ENCODE data around the gene MGAT5. TPM values are rescaled to one million over a fixed set of nuclear protein-coding genes. Genes with fewer than 3 reads are reported as not detected.

The MGAT5 gene
- total and polyA plus RNA-seq, 4 donors, result 3.6 to 53.7 (median 31.3) TPM

GRCh38 chr2:134389381-134389780 is 135.5 kb downstream of the MGAT5 start:
- ATAC-seq (ENCODE audit: insufficient read depth, low FRiP score) (no peak), DNase-seq (no peak)
- Histone ChIP-seq H3K36me3 (ENCODE audit: control insufficient read depth in 4 of 4, insufficient read depth in 4 of 4, low read length in 4 of 4) (peaks cover 0 to 2% (median 0%) of the 10 kb centered on the region in 4 donors), H3K27ac (ENCODE audit: low read depth in 1 of 2, low read length in 1 of 2) (no peak overlapping the region), H3K4me3 (no peak overlapping the region), H3K9ac (ENCODE audit: insufficient read depth in 1 of 2, low read length in 2 of 2) (no peak overlapping the region), H3K4me1 (ENCODE audit: control insufficient read depth in 5 of 5, insufficient read depth in 5 of 5, low read length in 5 of 5) (peaks cover 0 to 4% (median 0%) of the 10 kb centered on the region in 5 donors), H3K27me3 (ENCODE audit: control insufficient read depth in 3 of 3, insufficient read depth in 3 of 3, low read length in 2 of 3) (no peaks in the 10 kb centered on the region), H3K9me3 (ENCODE audit: control insufficient read depth in 4 of 4, insufficient read depth in 3 of 4, low read length in 3 of 4) (no peaks in the 10 kb centered on the region)
- 90 to 98% methylated on average over 1 of the region's 1 CpG for WGBS, 2 donors
- no peak for TF ChIP-seq CTCF (IDR thresholded peaks at IDR 0.05; ENCODE audit: control extremely low read depth, extremely low read depth)

- H3K27me3 ChIP-seq (ENCODE audit: control insufficient read depth in 3 of 3, insufficient read depth in 3 of 3, low read length in 2 of 3), result no peaks in the 10 kb centered on the region
- 58 to 73% methylated on average over 2 of the region's 2 CpGs for WGBS, 2 donors
- H3K9me3 ChIP-seq (ENCODE audit: control insufficient read depth in 4 of 4, insufficient read depth in 3 of 4, low read length in 3 of 4), result no peaks in the 10 kb centered on the region
- no peak for TF ChIP-seq CTCF (IDR thresholded peaks at IDR 0.05; ENCODE audit: control extremely low read depth, extremely low read depth)
- no peak overlapping the region for H3K27ac ChIP-seq (ENCODE audit: low read depth in 1 of 2, low read length in 1 of 2)
- peaks cover 0 to 2% (median 0%) of the 10 kb centered on the region in 4 donors for H3K36me3 ChIP-seq (ENCODE audit: control insufficient read depth in 4 of 4, insufficient read depth in 4 of 4, low read length in 4 of 4)
- no peak overlapping the region for H3K4me3 ChIP-seq
- ATAC-seq (ENCODE audit: insufficient read depth, low FRiP score), result no peak
- H3K4me1 ChIP-seq (ENCODE audit: control insufficient read depth in 5 of 5, insufficient read depth in 5 of 5, low read length in 5 of 5), result peaks cover 0 to 4% (median 0%) of the 10 kb centered on the region in 5 donors
- DNase-seq, result no peak
- H3K9ac ChIP-seq (ENCODE audit: insufficient read depth in 1 of 2, low read length in 2 of 2), result no peak overlapping the region
Measured at GRCh38 chr2:134391751-134392160, 137.9 kb downstream of the MGAT5 start.

- H3K27me3 ChIP-seq (ENCODE audit: control insufficient read depth in 3 of 3, insufficient read depth in 3 of 3, low read length in 2 of 3), result no peaks in the 10 kb centered on the region
- no peak overlapping the region for H3K27ac ChIP-seq (ENCODE audit: low read depth in 1 of 2, low read length in 1 of 2)
- DNase-seq, result no peak
- 75 to 87% methylated on average over 7 of the region's 7 CpGs for WGBS, 2 donors
- peaks cover 0 to 6% (median 0%) of the 10 kb centered on the region in 5 donors for H3K4me1 ChIP-seq (ENCODE audit: control insufficient read depth in 5 of 5, insufficient read depth in 5 of 5, low read length in 5 of 5)
- no peak overlapping the region for H3K9ac ChIP-seq (ENCODE audit: insufficient read depth in 1 of 2, low read length in 2 of 2)
- no peaks in the 10 kb centered on the region for H3K9me3 ChIP-seq (ENCODE audit: control insufficient read depth in 4 of 4, insufficient read depth in 3 of 4, low read length in 3 of 4)
- no peak for TF ChIP-seq CTCF (IDR thresholded peaks at IDR 0.05; ENCODE audit: control extremely low read depth, extremely low read depth)
- H3K36me3 ChIP-seq (ENCODE audit: control insufficient read depth in 4 of 4, insufficient read depth in 4 of 4, low read length in 4 of 4), result peaks cover 0 to 2% (median under 1%) of the 10 kb centered on the region in 4 donors
- ATAC-seq (ENCODE audit: insufficient read depth, low FRiP score), result no peak
- H3K4me3 ChIP-seq, result no peak overlapping the region
Measured at GRCh38 chr2:134392442-134393074, 138.7 kb downstream of the MGAT5 start.

GRCh38 chr2:134393075-134393461 is 139.2 kb downstream of the MGAT5 start:
- H3K4me1 ChIP-seq (ENCODE audit: control insufficient read depth in 5 of 5, insufficient read depth in 5 of 5, low read length in 5 of 5), result peaks cover 0 to 7% (median 0%) of the 10 kb centered on the region in 5 donors
- no peak for TF ChIP-seq CTCF (IDR thresholded peaks at IDR 0.05; ENCODE audit: control extremely low read depth, extremely low read depth)
- H3K9ac ChIP-seq (ENCODE audit: insufficient read depth in 1 of 2, low read length in 2 of 2), result no peak overlapping the region
- ATAC-seq (ENCODE audit: insufficient read depth, low FRiP score) (peak; percentile 39), DNase-seq (no peak)
- 90 to 93% methylated on average over 3 of the region's 3 CpGs for WGBS, 2 donors
- H3K36me3 ChIP-seq (ENCODE audit: control insufficient read depth in 4 of 4, insufficient read depth in 4 of 4, low read length in 4 of 4), result peaks cover 0 to 2% (median 0%) of the 10 kb centered on the region in 4 donors
- no peak overlapping the region for H3K4me3 ChIP-seq
- no peaks in the 10 kb centered on the region for H3K9me3 ChIP-seq (ENCODE audit: control insufficient read depth in 4 of 4, insufficient read depth in 3 of 4, low read length in 3 of 4)
- H3K27me3 ChIP-seq (ENCODE audit: control insufficient read depth in 3 of 3, insufficient read depth in 3 of 3, low read length in 2 of 3), result no peaks in the 10 kb centered on the region
- H3K27ac ChIP-seq (ENCODE audit: low read depth in 1 of 2, low read length in 1 of 2), result no peak overlapping the region
